Small intestine (tissue), 7 donors: Measurements from ENCODE around the gene MERTK. TPM values are rescaled to one million over a fixed set of nuclear protein-coding genes. Genes with fewer than 3 reads are reported as not detected.
"Not testable (repeated sequence)": the region's sequence is repeated elsewhere in the genome, so short reads cannot be mapped to it uniquely, and the experiment has no call there.

ENCODE experiments used
- DNase-seq, 2 donors: peaks; one replicate each; pipeline versions ENCODE4 v3.0.0 to v3.0.0-alpha.2; 2013
- FAIRE-seq: peaks from 2 replicates; lab custom pipeline; 2012; peaks lifted over from hg19 to GRCh38; lab: Jason Lieb, UNC
- H3K27ac ChIP-seq, 3 donors: one replicate each; pipeline ENCODE4 v1.5.1; 2013; ENCODE audit warnings: low read length in 2 of 3, mild to moderate bottlenecking in 2 of 3, control low read depth in 1 of 3, inconsistent platforms in 1 of 3, low read depth in 1 of 3, moderate library complexity in 1 of 3
- H3K27me3 ChIP-seq, 3 donors: one replicate each; pipeline ENCODE4 v1.6.1; 2013; ENCODE audit warnings: low read length in 3 of 3, inconsistent platforms in 1 of 3; ENCODE audit not compliant: control insufficient read depth in 3 of 3, insufficient read depth in 3 of 3
- H3K36me3 ChIP-seq, 3 donors: one replicate each; pipeline ENCODE4 v1.6.1; 2013; ENCODE audit warnings: low read length in 3 of 3, inconsistent platforms in 1 of 3, low read depth in 1 of 3, mild to moderate bottlenecking in 1 of 3, moderate library complexity in 1 of 3; ENCODE audit not compliant: control insufficient read depth in 3 of 3, insufficient read depth in 2 of 3
- H3K4me1 ChIP-seq, 3 donors: one replicate each; pipeline ENCODE4 v1.6.1; 2013; ENCODE audit warnings: low read length in 2 of 3, inconsistent platforms in 1 of 3, low read depth in 1 of 3, mild to moderate bottlenecking in 1 of 3, moderate library complexity in 1 of 3; ENCODE audit not compliant: control insufficient read depth in 3 of 3, insufficient read depth in 2 of 3
- H3K4me3 ChIP-seq, 3 donors: one replicate each; pipeline ENCODE4 v1.5.1; 2013; ENCODE audit warnings: low read length in 3 of 3, control low read depth in 1 of 3, inconsistent platforms in 1 of 3, low read depth in 1 of 3, mild to moderate bottlenecking in 1 of 3, moderate library complexity in 1 of 3
- H3K9me3 ChIP-seq, 2 donors: one replicate each; pipeline ENCODE4 v1.6.1; 2013; ENCODE audit warnings: low read depth in 1 of 2, low read length in 1 of 2; ENCODE audit not compliant: control insufficient read depth in 2 of 2, insufficient read depth in 1 of 2
- WGBS, 3 donors: extraction: QIAGEN DNeasy Blood & Tissue Kit; methylation state at CpG; one replicate each; pipeline ENCODE4 v1.1.7; 2013; 5-methylcytosine and 5-hydroxymethylcytosine counted together
- polyA plus RNA-seq, 4 donors: library from polyadenylated mRNA; stranded (reverse) in 3 of 4; unstranded in 1 of 4; fragments of 200-250 nt in 3 of 4; fragments of 120-200 nt in 1 of 4; gene quantifications; one replicate each; pipeline versions ENCODE4 v1.2.1 to v1.2.3, GENCODE V29; 2013
- donor health status: healthy with polysubstance abuse.
- donor health status: control.
- donor health status: control.
- donor health status: Bipolar disorder and iron deficiency.
- donor health status: healthy.

MERTK gene
- polyA plus RNA-seq, 4 donors: 4.1 to 9.8 (median 7.1) TPM

DNA sequence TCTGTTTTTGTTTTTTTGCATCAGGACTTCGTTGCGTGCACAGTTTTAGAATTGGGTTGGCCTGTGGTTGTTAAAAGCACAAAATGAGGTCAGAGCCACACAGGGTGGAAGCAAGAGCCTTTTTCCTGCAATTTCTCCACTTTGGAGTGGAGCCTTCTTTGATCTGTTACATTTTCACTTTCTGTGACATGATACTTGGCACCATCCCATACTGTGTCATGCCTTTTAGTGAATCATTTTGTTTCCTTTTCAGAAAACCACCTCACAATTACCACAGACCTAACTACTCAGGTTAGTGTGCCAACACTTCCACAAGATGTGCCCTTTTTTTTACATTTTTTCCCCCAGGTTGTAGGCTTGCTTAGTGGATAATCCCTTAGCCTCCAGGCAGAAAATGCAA is 32.5 kb downstream of the MERTK start:
- FAIRE-seq (no peak), DNase-seq (no peak)
- Histone ChIP-seq H3K4me3 (no peak overlapping the region), H3K27me3 (no peaks in the 10 kb centered on the region), H3K36me3 (peaks cover 0 to 13% (median 0%) of the 10 kb centered on the region in 3 donors), H3K27ac (no peak overlapping the region), H3K4me1 (no peaks in the 10 kb centered on the region), H3K9me3 (no peaks in the 10 kb centered on the region)
- 51 to 73% (median 63%) methylated on average over 2 of the region's 2 CpGs for WGBS, 3 donors

DNA sequence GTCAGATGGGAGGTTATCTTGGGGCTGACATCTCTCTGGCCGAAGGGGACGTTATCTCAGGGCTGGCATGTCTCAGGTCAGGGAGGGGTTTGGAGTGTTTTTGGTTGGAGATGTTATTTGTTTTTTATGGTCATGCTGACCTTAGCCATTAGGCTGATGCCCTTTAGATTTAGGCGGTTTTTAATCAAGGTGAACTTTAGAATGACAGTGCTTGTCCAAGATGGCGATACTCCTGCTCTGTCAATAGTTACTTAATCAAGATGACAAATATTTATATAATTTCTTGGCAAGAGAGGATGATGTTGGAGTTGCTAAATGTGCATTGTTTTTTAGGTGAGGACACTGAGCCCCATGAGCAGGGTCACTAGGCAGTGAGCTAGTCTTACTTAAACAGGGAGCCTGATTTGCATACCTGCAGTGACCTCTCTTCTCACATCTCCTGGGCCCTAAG is 34.5 kb downstream of the MERTK start:
- FAIRE-seq (no peak), DNase-seq (no peak)
- H3K27me3 ChIP-seq: no peaks in the 10 kb centered on the region
- no peaks in the 10 kb centered on the region for H3K9me3 ChIP-seq
- H3K36me3 ChIP-seq: peaks cover 0 to 13% (median 0%) of the 10 kb centered on the region in 3 donors
- WGBS, 3 donors: 65 to 88% (median 71%) methylated on average over 4 of the region's 4 CpGs
- H3K27ac ChIP-seq: no peak overlapping the region
- H3K4me1 ChIP-seq: no peaks in the 10 kb centered on the region
- no peak overlapping the region for H3K4me3 ChIP-seq

DNA sequence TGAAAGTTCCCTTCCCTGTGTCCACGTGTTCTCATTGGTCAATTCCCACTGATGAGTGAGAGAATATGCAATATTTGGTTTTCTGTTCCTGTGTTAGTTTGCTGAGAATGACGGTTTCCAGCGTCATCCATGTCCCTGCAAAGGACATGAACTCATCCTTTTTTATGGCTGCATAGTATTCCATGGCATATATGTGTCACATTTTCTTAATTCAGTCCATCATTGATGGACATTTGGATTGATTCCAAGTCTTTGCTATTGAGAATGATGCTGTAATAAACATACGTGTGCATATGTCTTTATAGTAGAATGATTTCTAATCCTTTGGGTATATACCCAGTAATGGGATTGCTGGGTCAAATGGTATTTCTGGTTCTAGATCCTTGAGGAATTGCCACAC is 35.5 kb downstream of the MERTK start:
- H3K4me1 ChIP-seq, H3K27ac ChIP-seq: not testable (repeated sequence)
- WGBS, 3 donors: 80 to 95% (median 83%) methylated on average over 4 of the region's 4 CpGs

DNA sequence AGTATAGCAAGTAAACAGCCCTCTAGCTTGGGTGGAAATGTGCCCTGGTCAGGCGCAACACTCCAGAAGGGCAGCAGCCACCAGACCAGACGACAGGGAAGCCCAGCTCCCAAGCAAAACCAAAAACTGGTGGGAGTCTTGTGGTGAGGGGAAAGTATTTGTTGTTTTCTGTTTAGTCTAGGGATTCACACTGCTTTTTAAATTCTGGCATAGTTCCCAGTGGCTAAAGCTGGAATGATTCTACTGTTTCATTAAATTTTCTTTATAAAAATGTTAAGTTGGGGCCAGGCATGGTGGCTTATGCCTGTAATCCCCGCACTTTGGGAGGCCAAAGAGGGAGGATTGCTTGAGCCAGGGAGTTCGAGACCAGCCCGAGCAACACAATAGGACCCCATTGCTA is 38.5 kb downstream of the MERTK start:
- no peaks in the 10 kb centered on the region for H3K9me3 ChIP-seq
- no peaks in the 10 kb centered on the region for H3K36me3 ChIP-seq
- WGBS, 3 donors: 70 to 85% (median 79%) methylated on average over 5 of the region's 5 CpGs
- no peaks in the 10 kb centered on the region for H3K27me3 ChIP-seq
- no peak overlapping the region for H3K27ac ChIP-seq
- DNase-seq (no peak), FAIRE-seq (no peak)
- H3K4me1 ChIP-seq: no peaks in the 10 kb centered on the region
- H3K4me3 ChIP-seq: no peak overlapping the region

More for the DNA sequence above, 35.5 kb downstream of the MERTK start:
- H3K27me3 ChIP-seq, FAIRE-seq, DNase-seq, H3K9me3 ChIP-seq, H3K4me3 ChIP-seq: not testable (repeated sequence)
- H3K36me3 ChIP-seq: peaks cover 0 to 13% (median 0%) of the 10 kb centered on the region in 3 donors

DNA sequence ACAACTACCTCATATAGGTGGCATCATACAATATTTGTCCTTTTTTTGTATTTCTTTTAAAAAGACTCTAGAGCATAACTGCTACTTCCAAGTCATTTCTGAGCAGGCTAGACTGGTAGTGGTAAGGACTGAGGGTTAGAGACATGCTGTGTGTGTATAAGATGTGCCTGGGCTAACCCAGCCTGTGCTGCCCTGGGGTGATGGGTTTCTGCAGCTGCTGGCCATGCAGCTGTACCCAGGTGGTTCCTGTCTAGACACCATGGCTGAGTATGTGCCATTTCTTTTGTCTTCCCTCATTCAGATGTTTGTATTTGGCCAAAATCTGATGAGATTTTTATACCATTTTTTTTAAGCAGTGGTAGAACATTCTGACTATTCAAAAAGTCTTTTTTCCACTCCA is 40.0 kb downstream of the MERTK start:
- Histone ChIP-seq H3K9me3 (no peaks in the 10 kb centered on the region), H3K4me1 (no peaks in the 10 kb centered on the region), H3K36me3 (no peaks in the 10 kb centered on the region), H3K4me3 (no peak overlapping the region), H3K27ac (no peak overlapping the region), H3K27me3 (no peaks in the 10 kb centered on the region)
- FAIRE-seq (no peak), DNase-seq (no peak)

DNA sequence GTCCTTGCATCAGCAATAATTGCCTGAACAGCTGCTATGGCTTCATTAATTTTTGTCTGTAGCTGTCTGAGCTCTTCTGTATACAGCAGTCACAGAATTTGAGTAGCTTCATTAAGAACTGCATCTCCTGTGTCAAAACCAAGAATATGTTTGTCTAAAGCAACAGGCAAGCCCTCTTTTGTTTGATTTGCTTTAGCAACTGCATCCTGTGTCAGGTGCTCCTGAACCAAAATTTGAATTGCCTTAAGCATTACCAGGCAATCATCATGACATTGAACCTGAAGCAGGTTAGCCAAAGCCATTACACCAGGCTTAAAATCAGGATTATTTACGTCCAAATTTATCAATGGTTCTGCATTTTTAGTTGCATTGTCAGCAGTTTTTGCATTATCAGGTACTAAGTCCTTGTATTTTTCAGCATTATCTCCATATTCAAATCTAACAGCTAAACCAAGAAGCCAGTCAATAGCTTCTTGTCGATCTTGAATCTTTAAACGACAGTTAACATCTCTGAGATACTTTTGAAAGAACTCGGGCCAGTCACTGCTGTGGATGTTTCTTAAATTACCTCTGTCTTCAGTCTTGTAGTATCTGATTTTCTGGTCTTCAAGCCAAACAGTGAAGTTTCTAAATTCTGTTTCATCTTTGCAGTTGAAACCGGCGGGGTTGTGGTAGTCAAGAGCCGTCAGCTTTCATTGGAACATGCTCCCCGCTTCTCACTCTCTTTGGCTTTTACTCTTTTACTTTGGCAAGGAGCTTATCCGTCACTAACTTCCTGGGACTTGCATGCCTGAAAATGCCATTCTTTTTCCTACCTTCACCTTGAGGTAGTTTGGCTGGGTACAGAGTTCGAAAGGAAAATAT is 42.2 kb downstream of the MERTK start:
- WGBS, 3 donors: 81 to 93% (median 87%) methylated on average over 10 of the region's 10 CpGs
- no peak for FAIRE-seq
- Histone ChIP-seq H3K27ac (no peak overlapping the region), H3K4me3 (no peak overlapping the region), H3K4me1 (peaks cover 2 to 10% (median 5%) of the 10 kb centered on the region in 3 donors), H3K27me3 (no peaks in the 10 kb centered on the region), H3K9me3 (no peaks in the 10 kb centered on the region), H3K36me3 (peaks cover 0 to 3% (median 0%) of the 10 kb centered on the region in 3 donors)
- no peak for DNase-seq

DNA sequence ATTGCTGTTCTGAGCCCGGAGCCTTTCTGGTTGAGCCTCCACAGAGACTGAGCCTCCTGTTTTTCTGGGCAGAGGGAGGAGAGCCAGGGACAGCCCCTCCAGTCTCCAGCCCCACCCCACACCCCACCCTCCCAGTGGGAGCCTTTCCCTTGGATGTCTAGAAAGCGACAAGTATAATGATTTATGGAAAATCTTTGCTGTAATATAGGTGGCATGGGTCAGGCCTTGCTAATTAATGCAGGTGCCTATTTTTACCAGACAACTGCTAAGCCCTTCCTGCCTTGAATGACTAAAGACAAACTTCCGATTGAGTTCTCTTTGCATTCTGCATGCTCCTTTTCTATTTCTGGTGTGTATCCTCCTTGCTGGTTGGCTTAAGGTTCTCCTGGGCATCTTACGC is 43.1 kb downstream of the MERTK start:
- H3K4me3 ChIP-seq: no peak overlapping the region
- no peak for DNase-seq
- H3K27me3 ChIP-seq: no peaks in the 10 kb centered on the region
- no peak overlapping the region for H3K27ac ChIP-seq
- H3K4me1 ChIP-seq: peaks cover 5 to 19% (median 11%) of the 10 kb centered on the region in 3 donors
- H3K9me3 ChIP-seq: no peaks in the 10 kb centered on the region
- H3K36me3 ChIP-seq: peaks cover 0 to 7% (median 0%) of the 10 kb centered on the region in 3 donors
- no peak for FAIRE-seq
- 85 to 90% (median 90%) methylated on average over 4 of the region's 4 CpGs for WGBS, 3 donors

DNA sequence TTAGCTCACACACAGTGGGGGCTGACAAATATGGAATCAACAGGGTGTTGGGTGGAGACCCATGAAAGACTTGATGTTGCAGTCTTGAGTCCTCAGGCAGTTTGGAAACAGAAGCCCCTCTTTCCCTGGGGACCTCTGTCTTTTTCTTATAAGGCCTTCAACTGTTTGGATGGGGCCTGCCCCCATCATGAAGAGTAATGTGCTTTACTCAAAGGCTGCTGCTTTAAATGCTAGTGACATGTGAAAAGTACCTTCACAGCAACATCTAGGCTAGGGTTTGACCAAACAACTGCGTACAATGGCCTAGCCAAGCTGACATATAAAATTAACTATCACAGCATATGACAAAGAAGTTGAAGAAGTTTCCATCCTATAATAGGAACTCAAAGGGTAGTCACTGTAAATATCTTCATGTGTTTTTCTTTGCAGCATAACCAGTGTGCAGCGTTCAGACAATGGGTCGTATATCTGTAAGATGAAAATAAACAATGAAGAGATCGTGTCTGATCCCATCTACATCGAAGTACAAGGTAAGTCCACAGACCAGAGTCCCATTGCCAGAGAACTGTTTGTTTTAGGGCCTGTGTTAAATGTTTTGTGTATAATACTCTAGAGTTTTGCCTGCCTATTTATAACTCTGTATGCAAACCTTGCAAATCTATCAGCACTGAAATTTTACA is 46.3 kb downstream of the MERTK start:
- no peak for FAIRE-seq
- Histone ChIP-seq H3K27me3 (no peaks in the 10 kb centered on the region), H3K4me1 (peaks cover 5 to 19% (median 15%) of the 10 kb centered on the region in 3 donors), H3K27ac (no peak overlapping the region), H3K36me3 (peaks cover 0 to 23% (median 0%) of the 10 kb centered on the region in 3 donors), H3K4me3 (no peak overlapping the region), H3K9me3 (no peaks in the 10 kb centered on the region)
- DNase-seq: peak in 1 of 2 donors; percentile 24
- WGBS, 3 donors: 33 to 61% (median 43%) methylated on average over 5 of the region's 5 CpGs
